Activated CD8-positive, alpha-beta memory T cell treated with anti-CD3 and anti-CD28 coated beads, Interleukin-2, amount 50 U/mL, for 4 hours (primary cell): ENCODE results near the gene FTO.

Source experiments
- DNase-seq: peaks from one replicate; pipeline ENCODE4 v3.0.0-alpha.2; 2020

Gene FTO

GRCh38 chr16:53756275-53756996, 52.5 kb downstream of the FTO start:
- DNase-seq: no peak

GRCh38 chr16:53757971-53758609, 54.1 kb downstream of the FTO start:
- DNase-seq: no peak

GRCh38 chr16:53761962-53762703, 58.2 kb downstream of the FTO start:
- no peak for DNase-seq

GRCh38 chr16:53766304-53767016, 62.5 kb downstream of the FTO start:
- DNase-seq: no peak

GRCh38 chr16:53768167-53768566, 64.2 kb downstream of the FTO start:
- no peak for DNase-seq

GRCh38 chr16:53768593-53768992, 64.6 kb downstream of the FTO start:
- DNase-seq: no peak

- no peak for DNase-seq
These were observed 65.2 kb downstream of the FTO start for GRCh38 chr16:53769185-53769584.

GRCh38 chr16:53769787-53770186, 65.8 kb downstream of the FTO start:
- DNase-seq: no peak

- no peak for DNase-seq
These were observed 66.7 kb downstream of the FTO start for GRCh38 chr16:53770641-53771040.

GRCh38 chr16:53771655-53772497, 67.9 kb downstream of the FTO start:
- no peak for DNase-seq

GRCh38 chr16:53773150-53773846, 69.3 kb downstream of the FTO start:
- no peak for DNase-seq

GRCh38 chr16:53773881-53774280, 69.9 kb downstream of the FTO start:
- no peak for DNase-seq

GRCh38 chr16:53775106-53775820, 71.3 kb downstream of the FTO start:
- no peak for DNase-seq

- DNase-seq: no peak
These were observed 72.0 kb downstream of the FTO start for GRCh38 chr16:53775821-53776431.

- DNase-seq: no peak
These were observed 75.2 kb downstream of the FTO start for GRCh38 chr16:53779186-53779585.

GRCh38 chr16:53780051-53780450, 76.1 kb downstream of the FTO start:
- DNase-seq: no peak

- DNase-seq: no peak
These were observed 77.2 kb downstream of the FTO start for GRCh38 chr16:53781023-53781605.

- DNase-seq: no peak
These were observed 78.2 kb downstream of the FTO start for GRCh38 chr16:53782148-53782547.

GRCh38 chr16:53784291-53784690, 80.3 kb downstream of the FTO start:
- DNase-seq: no peak

GRCh38 chr16:53785044-53785443, 81.1 kb downstream of the FTO start:
- no peak for DNase-seq
